NOMO-1 (cell line): Measurements from ENCODE around the gene SF3A1.

ENCODE experiments used
- DNase-seq, 2 experiments: peaks; one replicate each; lab custom pipeline; 2025; ENCODE audit not compliant: unreplicated experiment in 2 of 2; lab: John Stamatoyannopoulos, UW

Gene SF3A1

DNA sequence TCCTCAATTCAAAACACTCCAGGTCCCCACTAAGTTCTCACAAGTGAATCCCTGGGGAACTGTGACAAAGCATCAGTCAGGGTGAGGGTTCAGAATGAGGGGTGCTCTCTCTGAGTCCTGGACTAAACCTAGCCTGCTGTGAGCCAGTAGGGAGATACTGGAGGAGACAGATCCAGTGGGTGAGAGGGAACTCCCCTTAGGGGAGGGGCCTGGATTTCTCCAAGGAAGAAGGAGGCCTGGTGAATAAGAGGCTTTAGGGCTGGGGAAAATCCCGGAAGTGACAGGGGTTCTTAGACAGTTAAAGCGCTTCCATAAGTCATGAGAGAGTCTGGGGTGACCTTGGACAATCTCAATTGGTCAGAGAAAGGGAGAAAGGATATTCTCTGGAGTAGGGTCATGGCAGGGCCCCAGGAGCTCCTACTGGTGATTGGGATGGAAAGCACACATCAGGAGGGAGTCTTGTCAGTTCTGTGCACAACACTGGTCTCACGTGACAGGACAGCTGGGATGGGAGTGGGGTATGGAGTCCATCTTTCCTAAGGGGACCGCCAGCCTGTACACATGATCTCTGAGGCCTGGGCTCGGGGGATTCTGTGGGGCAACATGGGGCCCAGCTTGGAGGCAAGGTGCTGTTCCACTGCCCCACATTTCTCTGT, 31.5 kb downstream of the SF3A1 start:
- no peak for DNase-seq

DNA sequence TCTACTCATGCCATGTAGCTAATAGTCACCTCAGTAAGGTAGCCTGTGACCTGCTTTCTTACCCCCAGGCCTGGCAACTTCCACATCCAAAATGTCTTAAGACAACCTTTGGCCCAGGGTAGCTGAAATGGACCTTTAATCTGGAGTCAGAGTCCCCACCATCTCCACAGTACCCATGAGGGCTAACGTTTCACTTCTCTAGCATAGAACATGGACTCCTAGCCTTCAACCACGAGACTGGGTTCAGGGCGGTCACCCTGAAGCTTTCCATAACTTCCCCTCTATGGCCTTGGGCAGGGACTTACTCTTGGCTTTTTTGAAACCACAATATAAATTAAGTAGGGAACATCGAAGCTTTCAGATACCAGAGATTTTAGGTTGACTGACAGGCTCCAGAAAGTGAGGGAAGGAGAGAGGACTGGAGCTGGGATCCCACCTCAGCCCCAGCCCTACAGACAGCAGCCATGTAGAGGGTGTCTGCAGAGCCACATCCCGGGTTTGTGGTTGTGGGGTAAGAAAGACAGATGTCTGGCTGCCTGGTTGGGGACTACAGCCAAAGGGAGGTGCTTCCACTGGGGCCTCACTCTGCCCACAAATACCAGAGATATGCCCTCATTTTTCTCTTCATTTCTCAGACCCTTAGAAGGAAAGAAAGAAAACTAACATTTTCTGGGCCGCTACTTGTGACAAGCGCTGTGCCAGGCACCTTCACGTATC, 32.5 kb downstream of the SF3A1 start:
- no peak for DNase-seq

DNA sequence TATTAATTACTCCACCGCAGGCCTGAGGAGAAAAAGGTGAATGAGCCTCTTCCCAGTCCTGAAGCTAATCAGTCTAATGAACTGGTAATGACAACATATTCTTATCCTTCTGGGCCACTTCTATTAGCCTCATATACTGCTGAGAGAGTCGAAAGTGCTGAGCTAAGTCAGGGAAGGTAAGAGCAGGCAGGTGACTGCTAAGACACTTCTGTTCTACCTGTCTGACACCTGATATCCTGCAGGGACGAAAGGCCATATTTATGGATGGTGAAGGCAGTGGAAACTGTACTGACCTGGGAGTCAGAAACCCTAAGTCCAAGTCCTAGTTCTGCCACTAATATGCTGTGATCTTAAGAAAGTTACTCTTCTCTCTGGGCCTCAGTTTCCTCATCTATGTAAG, 33.4 kb downstream of the SF3A1 start:
- no peak for DNase-seq

DNA sequence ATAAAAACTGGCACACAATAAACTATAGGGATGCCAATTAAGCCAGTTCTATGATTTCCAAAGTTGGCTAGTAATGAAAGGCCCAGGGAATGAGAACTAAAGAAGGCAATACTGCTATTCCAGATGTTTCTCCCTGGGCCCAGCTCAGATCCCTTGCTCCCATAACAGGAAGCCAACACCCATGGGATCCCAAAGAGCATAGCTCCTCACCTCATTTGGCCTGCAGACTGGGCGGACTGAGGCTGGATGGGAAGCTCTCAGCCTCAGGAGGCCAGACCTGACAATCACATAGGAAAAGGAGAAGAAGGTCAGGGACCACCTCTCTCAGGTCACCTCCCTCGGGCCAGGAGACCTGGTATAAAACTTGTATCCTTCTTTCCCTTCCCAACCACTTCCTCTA, 35.2 kb downstream of the SF3A1 start:
- no peak for DNase-seq

DNA sequence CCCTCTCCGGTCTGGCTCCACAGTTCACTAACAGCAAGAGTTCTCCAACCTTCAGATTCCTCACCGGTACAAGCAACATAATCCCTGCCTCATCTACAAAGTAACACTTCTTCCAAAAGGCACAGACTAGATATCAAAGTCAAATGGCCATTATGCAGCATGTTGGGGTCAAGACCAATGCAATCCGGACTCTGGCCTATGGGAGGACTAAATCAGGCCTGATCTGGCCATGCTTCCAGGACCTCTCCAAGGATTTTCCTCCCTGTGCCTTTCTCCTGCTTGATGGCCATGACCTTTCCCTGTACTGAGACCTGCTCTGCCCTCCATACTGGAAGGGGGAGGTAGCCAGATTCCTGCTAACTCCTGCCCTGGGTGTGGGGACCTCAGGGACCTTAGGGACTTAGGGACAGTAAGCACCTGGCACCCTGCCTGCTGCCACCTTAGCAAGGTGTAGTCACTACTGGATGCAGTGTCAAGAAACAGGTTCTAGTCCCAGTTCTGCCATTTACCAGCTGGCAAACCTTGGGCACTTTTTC, 36.6 kb downstream of the SF3A1 start:
- DNase-seq = no peak

DNA sequence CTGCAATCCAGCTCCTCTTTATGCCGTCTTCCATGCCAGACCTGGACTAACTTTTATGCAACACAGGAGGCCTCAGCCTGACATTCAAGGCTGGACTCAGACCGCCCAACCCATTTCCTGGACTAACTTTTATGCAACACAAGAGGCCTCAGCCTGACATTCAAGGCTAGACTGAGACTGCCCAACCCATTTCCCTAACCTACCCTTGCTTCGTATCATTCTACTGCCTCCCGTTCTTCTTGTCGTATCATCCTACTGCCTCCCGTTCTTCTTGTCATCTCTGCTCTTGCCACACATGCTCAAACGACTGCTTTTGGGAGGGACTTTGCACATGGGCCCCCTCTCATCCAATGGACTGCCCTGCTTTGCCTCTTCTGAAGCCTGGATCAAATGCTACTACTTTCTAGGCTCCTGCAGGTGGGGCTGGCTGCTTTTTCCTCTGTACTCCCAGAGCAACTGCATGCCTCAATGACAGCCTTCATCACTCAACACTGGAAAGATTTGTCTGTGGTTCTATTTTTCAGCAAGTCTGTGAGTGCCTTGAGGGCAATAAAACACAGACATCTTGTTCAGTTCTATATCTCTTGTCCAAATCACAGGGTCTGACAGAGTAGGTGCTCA, 37.8 kb downstream of the SF3A1 start:
- DNase-seq = no peak

DNA sequence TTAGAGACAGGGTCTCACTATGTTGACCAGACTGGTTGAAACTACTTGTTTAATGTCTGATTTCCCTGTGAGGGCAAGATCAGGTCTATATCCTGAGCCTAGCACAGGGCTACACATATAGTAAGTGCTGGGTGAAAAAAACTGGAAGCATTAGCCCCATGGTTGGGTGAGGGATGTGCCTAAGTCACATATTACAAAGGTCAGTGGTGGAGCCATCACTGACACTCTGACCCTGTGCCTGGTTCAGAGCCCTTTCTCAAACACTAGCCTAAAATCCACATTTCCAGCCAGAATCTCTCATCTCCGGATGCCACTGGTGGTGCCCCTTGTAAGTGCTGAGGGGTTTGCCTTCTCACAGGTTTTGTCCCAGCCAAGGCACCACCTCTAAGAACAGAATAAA, 38.9 kb downstream of the SF3A1 start:
- no peak for DNase-seq

DNA sequence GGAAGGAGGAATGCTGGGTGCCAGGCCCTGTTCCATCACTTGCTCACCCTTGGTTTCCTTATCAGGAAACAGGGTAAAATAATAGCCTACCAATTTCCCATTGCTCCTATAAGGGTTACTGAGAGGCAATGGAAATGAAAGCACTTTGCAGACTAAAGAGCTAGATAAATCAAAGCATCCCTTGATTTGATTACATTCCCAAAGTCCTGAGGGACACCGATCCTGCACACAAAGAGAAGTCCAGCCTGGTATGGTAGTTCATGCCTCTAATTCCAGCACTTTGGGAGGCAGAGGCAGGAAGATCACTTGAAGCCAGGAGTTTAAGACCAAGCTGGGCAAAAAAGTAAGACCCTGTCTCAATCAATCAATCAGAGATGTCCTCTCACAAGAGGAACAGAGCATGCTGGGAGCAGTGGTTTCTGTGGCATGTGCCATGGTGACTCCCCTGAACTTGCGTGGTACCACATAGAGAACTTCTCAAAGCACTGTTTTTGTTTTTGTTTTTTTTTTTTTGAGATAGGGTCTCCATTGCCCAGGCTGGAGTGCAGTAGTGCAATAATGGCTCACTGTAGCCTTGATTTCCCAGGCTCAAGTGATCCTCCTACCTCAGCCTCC, 40.6 kb downstream of the SF3A1 start:
- no peak for DNase-seq

DNA sequence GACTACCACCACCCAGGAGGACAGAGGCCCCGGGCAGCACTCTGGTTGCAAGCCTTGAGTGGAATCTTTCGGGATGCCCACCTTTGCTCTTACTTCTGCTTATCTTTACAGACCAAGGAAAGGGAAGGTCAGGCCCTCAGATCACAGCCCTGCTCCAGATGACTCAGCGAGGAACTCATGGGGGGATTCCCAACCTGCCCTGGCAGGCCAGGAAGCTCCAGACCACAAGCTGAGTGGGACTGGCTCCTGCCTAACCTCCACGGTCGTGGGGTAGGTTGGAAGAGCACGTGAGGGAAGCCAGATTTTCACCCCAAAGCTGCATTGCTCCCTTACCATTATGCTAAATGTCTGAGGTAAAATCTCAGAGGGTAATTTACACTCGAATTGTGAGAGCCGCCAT, 41.8 kb downstream of the SF3A1 start:
- no peak for DNase-seq

DNA sequence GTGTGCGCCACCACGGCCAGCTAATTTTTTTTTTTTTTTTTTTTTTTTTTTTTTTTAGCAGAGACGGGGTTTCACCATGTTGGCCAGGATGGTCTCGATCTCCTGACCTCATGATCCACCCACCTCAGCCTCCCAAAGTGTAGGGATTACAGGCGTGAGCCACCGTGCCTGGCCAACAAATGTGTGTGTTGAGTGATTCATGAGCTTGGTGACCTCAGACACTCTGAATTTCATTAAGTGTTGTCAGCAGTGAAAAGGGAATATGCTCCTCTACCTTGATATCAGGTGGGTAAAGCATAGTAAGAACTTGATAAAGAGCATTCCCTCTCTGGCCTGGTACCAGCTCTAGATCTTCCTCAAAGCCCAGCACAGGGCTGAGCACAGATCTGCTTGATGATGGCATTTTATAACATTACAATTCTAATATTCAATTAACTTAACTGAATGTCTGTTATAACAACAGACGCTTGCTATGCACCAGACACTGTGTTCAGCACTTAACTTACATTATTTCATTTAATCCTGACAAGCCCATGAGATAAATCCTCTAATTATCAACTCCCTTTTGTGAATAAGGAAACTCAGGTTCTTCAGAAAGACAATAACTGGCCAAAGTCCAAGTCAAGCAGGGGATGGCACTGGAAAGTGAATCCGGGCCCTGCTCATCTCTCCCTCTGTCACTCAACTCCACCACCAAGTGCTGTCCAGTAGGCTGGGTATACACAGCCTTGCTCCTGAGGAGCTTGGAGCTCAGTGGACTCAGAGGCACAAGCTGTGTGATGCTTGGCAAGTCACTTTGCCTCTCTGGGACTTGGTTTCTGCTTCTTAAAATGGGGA, 42.9 kb downstream of the SF3A1 start:
- DNase-seq = no peak

DNA sequence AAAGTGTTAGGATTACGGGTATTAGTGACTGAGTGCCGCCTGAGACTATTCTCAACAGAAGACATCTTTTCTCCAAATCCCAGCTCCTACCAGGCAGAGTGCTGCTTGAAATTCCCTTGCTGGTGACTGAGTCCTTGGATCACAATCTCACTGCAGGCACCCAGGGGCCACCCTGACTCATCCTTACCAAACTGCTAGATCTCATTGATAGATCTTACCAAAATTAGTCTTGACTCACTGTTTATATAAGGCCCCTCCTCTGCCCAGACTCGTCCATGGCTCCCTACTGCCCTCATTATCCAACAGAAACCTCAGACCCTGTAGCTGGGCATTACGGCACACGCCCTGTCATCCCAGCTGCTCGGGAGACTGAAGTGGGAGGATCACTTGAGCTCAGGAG, 44.6 kb downstream of the SF3A1 start:
- no peak for DNase-seq

DNA sequence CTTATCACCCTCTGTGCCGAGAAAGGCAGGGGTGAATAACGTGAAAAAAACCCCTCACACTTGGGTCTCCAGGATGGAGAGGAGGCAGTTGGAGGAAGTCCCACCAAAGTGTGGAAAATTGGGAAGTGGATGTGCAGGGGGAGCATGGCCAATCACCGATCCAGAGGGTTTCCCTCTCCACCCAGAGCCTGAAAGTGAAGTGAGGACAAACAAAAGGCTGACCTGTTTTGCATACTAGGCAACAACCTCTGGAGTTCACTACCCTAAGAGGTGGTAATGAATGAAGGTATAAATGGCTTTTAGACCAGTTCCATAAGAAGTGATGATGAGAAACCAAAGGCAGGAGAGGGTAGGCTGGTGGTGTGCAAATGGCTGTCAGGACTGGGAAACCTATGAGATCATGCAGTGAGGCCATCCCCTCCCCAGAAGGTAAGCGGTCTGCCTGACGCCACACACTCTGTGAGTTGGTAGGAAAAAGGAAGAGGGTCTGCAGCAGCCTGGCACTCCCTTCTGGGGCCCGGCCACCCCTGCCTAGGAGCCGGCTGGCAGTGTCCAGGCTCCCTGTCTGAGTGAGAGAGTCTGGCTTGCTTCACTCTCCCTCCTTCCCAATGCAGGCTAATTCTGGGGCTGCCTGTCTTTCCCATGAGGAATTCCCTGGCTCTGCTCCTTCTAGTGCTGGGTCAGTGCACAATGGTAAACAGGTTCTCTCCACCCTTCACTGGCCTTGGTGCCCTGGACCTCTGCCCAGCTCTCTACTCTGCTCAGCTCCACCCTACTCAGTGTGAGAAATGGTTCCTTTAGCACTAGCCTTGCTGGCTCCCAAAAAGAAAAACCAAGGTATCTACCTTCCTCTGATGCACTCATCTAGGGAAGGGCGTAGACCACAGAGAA, 45.6 kb downstream of the SF3A1 start:
- DNase-seq = no peak

DNA sequence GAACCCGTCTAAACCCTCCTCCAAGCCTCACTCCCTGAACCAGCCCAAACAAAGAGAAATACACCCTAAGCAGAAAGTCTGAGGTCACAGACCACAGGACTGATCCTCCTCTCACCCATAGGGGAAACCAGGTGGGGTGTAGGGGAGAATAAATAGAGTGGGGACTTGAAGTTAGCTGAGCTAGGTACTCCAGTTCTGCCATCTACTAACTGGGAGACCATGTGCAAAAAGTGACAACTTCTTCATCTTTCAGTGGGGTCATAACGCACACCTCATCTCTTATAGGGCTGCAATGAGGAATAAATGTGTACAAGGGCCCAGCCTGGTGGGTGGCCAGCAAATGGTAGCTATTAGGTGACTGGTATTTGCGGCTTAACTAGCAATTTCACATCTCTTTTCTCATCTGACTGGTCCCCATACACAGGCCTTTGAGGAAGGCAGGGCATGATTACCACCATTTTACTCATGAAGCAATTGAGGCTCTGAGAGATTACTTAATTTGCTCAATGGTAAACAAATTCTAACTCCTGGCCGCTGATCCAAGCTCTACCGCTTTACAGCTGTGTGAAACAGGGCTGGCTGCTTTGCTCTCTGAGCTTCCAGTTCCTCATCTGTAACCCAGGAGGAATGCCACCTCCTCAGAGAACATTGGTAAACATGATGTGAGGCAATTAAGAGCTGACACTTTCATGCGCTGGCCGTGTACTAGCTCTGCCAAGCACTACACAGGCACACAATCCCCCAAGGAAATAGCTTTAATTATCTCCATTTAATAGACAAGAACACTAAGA, 46.5 kb downstream of the SF3A1 start:
- peak; percentile 81 to 83 for DNase-seq

DNA sequence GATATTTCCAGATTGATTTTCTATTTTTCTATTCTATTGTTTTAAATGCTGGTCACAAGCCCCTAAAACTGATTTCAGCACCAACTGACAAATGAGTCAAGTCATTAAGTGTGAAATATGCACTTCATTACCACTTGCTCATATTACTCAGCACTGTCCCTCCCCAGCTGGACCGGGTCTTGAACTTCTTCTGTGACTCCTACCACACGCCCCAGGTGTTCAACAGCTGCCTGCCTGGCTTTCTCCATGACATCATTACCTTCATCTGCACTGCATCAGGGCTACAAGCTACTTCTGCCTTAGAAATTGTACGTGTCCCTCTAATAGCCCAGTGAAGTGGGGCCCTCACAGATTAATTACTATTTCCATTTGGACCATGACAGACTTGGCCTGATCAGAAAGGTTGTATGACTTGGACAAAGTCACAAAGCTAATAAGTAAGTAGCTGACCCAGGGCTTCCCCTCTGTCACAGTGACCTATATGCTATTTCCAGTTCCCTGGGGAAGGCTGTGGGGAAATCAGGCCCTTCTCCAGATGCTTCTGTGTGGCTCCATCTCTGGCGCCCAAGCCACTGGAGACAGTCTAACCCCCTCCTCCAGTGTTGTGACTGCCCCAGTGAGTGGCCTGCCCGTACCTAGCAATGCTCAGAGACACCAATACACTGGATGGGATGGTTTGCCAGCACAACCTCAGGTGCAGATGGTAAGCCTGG, 48.0 kb downstream of the SF3A1 start:
- no peak for DNase-seq

DNA sequence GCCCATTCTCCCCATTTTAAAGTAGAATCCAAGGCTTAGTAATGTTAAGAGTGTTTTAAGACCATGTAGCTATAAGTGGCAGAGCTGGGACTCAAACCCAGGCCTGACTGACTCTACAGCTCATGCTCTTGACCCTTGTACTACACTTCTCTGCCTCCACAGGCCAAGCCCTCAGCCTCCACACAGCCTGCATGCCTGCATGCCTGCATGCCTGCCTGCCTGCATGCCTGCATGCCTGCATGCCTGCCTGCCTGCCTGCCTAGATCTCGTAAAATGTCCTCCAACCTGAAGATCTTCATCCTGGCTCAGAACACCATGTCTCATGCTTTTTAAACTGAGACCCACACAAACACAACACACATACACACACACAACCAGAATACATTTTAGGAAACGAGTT, 48.6 kb downstream of the SF3A1 start:
- DNase-seq = no peak

DNA sequence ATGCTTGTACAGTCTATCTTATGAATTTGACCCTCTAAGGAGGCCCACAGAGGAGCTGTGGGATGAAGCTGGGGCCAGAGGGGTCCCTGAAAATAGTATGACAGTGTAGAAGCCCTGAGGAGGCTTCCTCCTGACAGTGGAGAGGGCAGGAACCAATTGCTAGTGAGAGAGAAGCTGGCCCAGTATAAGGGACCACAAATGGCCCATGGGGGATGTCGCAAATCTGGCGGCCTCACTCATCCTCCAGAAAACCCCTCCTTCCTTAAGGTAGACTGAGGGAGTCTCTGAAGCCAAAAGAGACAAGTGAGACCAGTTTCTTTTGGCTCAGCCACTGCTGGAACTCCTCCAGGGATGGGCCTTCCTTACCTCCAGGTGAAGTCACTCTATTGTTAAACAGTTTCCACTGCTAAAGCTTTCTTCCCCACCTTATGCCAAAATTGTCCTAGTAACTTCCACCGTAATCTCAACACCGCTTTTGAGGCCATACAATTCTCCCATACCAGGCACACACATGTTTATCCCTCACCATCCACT, 49.6 kb downstream of the SF3A1 start:
- no peak for DNase-seq

DNA sequence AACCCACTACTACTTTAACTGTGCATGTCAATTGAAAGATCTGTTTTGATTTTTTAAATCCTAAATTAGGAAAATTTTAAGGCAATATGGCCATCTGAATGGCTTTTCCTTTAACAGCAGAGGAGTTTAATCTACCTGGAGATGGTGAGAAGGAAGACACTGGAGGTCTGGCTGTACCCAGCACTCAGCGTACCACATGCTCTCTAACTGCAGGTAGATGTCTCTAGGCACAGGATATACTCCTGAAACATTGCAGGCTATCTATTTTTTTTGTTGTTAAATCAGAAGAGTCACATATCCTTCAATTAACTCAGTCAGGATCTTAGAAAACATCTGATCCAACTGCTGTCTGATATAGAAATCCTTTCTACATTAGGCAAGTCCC, 50.1 kb downstream of the SF3A1 start:
- DNase-seq = no peak
